ENCODE results near the gene THAP4. TPM values are rescaled to one million over a fixed set of nuclear protein-coding genes. Genes with fewer than 3 reads are reported as not detected.

THAP4 gene
- total and polyA plus RNA-seq, 8 donors, result 16.0 to 172 (median 49.3) TPM

DNA sequence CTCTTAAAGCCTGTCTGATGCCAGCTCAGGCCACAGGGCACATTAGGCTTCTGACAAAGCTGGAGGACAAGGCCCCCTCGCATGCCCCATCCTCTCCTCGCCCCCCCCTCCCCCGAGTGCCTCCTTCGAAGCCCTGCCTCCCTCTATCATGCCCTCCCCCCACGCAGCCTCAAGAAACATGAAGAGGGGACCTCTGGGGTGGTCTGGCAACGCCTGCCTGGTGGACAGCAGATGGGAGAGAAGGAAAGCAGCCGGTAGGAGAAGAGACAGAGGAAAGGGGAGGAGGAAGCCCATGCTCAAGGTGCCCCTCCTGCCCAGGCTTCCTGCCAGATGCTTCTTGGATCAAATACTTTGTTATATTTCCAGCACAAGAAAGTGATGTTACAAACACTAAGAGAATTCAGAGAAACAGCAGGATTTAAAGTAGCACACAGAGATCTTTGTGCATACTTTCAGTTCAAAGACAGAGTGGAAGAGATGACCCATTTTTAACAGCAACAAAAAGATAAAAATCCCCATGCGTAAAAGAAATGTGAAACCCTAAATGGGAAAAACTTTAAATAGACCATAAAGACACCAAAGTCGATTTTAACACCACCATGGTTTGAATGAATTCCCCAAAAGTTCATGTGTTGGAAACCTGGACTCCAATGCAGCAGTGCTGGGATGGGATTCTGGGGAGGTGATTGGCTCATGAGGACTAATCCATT is 59.4 kb downstream of the THAP4 start:
- intact Hi-C loops (cut with DNase I; ENCODE audit: low total_unique reads), result no loop called here
- TF ChIP-seq POLR2AphosphoS5 (IDR thresholded peaks at IDR 0.05), result no peak
- TF ChIP-seq, protein P1, sequence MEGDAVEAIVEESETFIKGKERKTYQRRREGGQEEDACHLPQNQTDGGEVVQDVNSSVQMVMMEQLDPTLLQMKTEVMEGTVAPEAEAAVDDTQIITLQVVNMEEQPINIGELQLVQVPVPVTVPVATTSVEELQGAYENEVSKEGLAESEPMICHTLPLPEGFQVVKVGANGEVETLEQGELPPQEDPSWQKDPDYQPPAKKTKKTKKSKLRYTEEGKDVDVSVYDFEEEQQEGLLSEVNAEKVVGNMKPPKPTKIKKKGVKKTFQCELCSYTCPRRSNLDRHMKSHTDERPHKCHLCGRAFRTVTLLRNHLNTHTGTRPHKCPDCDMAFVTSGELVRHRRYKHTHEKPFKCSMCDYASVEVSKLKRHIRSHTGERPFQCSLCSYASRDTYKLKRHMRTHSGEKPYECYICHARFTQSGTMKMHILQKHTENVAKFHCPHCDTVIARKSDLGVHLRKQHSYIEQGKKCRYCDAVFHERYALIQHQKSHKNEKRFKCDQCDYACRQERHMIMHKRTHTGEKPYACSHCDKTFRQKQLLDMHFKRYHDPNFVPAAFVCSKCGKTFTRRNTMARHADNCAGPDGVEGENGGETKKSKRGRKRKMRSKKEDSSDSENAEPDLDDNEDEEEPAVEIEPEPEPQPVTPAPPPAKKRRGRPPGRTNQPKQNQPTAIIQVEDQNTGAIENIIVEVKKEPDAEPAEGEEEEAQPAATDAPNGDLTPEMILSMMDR (IDR thresholded peaks at IDR 0.05), result no peak
- TF ChIP-seq POLR2A (IDR thresholded peaks at IDR 0.05), result no peak
- TF ChIP-seq EP300 (IDR thresholded peaks at IDR 0.05), result no peak
- H3K9me3 ChIP-seq, result no peaks in the 10 kb centered on the region
- peak overlapping the region in 2 of 5 donors; percentile 5 to 24 for H3K27ac ChIP-seq
- DNase-seq, result peak in 1 of 2 donors; percentile 79
- H3K4me1 ChIP-seq, result peaks cover 0 to 21% (median 5%) of the 10 kb centered on the region in 4 donors
- 50 to 71% (median 65%) methylated on average over 9 of the region's 9 CpGs for WGBS, 5 donors
- H3K27me3 ChIP-seq, result no peaks in the 10 kb centered on the region
- no peak overlapping the region for H3K4me3 ChIP-seq
- H3K36me3 ChIP-seq, result peaks cover 10 to 46% (median 39%) of the 10 kb centered on the region in 4 donors

DNA sequence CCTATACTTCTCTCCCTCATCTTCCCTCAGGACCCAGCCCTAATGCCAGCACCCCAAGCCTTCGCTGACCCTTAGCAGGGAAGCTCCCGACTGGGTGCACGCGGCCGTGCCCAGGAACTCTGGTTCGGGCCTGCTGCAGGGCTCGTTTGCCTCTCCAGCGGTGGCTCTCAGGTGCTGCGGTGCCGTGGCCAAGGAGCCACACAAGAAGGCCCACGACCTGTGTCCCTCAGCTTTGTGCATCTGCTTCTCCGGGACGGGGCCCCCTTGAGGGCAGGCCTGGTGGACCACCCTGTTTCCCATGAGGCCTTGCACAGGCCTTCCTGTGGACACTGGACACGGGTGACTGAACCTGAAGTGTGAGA is 60.7 kb downstream of the THAP4 start:
- DNase-seq, result no peak
- no peaks in the 10 kb centered on the region for H3K27me3 ChIP-seq
- intact Hi-C loops (cut with DNase I; ENCODE audit: low total_unique reads), result no loop called here
- H3K36me3 ChIP-seq, result peaks cover 10 to 48% (median 42%) of the 10 kb centered on the region in 4 donors
- H3K9me3 ChIP-seq, result no peaks in the 10 kb centered on the region
- no peak overlapping the region for H3K27ac ChIP-seq
- TF ChIP-seq POLR2AphosphoS5 (IDR thresholded peaks at IDR 0.05) (no peak), POLR2A (IDR thresholded peaks at IDR 0.05) (no peak), EP300 (IDR thresholded peaks at IDR 0.05) (no peak)
- TF ChIP-seq, protein P1 (IDR thresholded peaks at IDR 0.05), result no peak
- WGBS, 5 donors, result 79 to 85% (median 83%) methylated on average over 10 to 14 of the region's 14 CpGs
- H3K4me1 ChIP-seq, result peaks cover 0 to 21% (median 5%) of the 10 kb centered on the region in 4 donors
- no peak overlapping the region for H3K4me3 ChIP-seq

DNA sequence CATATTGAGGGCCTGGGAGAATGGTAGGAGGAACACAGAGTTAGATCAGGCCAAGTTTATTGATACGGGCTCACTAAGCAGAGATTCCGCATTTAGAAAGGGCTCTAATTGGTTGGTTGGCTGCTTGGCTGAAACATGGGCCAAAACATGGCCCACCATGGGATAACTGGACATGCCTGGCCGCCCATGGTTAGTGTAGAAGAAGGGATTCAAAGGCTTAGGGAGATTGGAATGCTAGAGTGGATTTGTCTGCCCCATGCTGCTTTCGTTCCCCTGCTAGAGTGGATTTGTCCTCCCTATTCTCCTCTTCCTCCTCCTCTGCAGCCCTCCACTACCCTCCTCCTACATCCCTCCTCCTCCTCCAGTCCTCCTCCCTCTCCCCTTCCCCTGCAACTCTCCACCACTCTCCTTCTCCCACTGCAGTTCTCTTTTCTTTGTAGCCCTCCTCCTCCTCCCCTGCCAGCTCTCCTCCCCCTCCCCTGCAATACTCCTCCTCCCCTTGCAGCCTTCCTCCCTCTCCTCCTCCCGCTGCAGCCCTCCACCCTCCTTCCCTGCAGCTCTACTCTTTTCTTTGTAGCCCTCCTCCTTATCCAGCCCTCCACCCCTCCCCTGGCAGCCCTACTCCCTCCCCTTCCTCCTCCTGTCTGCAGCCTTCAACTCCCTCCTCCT is 61.2 kb downstream of the THAP4 start:
- peaks cover 10 to 49% (median 43%) of the 10 kb centered on the region in 4 donors for H3K36me3 ChIP-seq
- H3K4me1 ChIP-seq, result peaks cover 0 to 21% (median 5%) of the 10 kb centered on the region in 4 donors
- TF ChIP-seq POLR2A (IDR thresholded peaks at IDR 0.05) (no peak), POLR2AphosphoS5 (IDR thresholded peaks at IDR 0.05) (no peak), EP300 (IDR thresholded peaks at IDR 0.05) (no peak)
- TF ChIP-seq, protein P1 (IDR thresholded peaks at IDR 0.05), result no peak
- no peaks in the 10 kb centered on the region for H3K27me3 ChIP-seq
- H3K4me3 ChIP-seq, result no peak overlapping the region
- DNase-seq, result no peak
- 72 to 80% (median 75%) methylated on average over 5 of the region's 5 CpGs for WGBS, 5 donors
- intact Hi-C loops (cut with DNase I; ENCODE audit: low total_unique reads), result no loop called here
- H3K27ac ChIP-seq, result no peak overlapping the region
- no peaks in the 10 kb centered on the region for H3K9me3 ChIP-seq

DNA sequence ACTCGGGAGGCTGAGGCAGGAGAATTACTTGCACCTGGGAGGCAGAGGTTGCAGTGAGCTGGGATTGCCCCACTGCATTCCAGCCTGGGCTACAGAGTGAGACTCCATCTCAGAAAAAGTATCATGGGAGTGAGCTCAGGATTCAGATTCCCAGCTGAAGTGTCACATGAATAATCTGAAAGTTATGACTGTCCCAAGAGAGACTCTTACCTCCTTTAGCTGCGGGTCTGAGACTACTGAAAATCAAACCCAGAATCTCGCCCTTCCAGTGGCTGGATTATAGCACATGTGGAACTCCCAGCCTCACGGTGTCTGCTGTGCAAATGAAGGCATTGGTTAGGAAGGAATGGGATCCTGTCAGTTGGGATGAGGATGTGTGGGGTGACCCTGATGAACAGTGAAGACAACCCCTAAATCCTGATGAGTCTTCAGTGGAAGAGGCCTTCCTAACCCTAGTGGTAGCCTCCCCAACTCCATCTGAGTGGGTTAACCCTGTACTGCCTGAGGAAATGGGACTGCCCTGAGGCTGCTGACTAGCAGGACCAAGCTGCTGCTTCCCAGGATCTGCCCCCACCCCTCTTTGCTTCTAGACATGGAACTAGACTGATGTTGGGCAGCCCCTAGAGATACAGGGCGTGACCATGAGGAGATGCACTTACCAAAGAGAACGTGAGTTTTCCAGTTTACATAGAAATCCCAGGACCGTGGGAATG is 61.9 kb downstream of the THAP4 start:
- H3K27ac ChIP-seq, result no peak overlapping the region
- H3K4me3 ChIP-seq, result no peak overlapping the region
- WGBS, 5 donors, result 78 to 84% (median 81%) methylated on average over 5 to 7 of the region's 7 CpGs
- H3K27me3 ChIP-seq, result no peaks in the 10 kb centered on the region
- H3K9me3 ChIP-seq, result no peaks in the 10 kb centered on the region
- H3K36me3 ChIP-seq, result peaks cover 10 to 49% (median 42%) of the 10 kb centered on the region in 4 donors
- peaks cover 0 to 21% (median 5%) of the 10 kb centered on the region in 4 donors for H3K4me1 ChIP-seq
- no peak for DNase-seq
- TF ChIP-seq EP300 (IDR thresholded peaks at IDR 0.05) (no peak), POLR2AphosphoS5 (IDR thresholded peaks at IDR 0.05) (no peak), POLR2A (IDR thresholded peaks at IDR 0.05) (no peak)
- TF ChIP-seq, protein P1 (IDR thresholded peaks at IDR 0.05), result no peak
- intact Hi-C loops (cut with DNase I; ENCODE audit: low total_unique reads), result no loop called here

Data from stomach (tissue), 9 donors.